ENCODE measurements around the gene CFL2.

The CFL2 gene

GRCh38 chr14:34710744-34711143 is 3.6 kb downstream of the CFL2 start:
- Histone ChIP-seq H3K4me3 (ENCODE audit: low read length) (no peak overlapping the region), H3K27me3 (ENCODE audit: low read depth, low read length) (0 out of 2 replicates have a peak, but pooled peaks cover 6% of the 10 kb centered on the region), H4K20me1 (ENCODE audit: insufficient read depth, low read length) (no peaks in the 10 kb centered on the region), H3K9ac (ENCODE audit: low read length) (no peak overlapping the region), H3K4me2 (ENCODE audit: low read length) (no peak overlapping the region), H3K36me3 (replicated peaks; ENCODE audit: low read depth, low read length) (peaks cover 12% of the 10 kb centered on the region), H3K27ac (ENCODE audit: low read length) (no peak overlapping the region), H3K9me3 (ENCODE audit: insufficient read depth, low read length) (no peaks in the 10 kb centered on the region), H2AFZ (ENCODE audit: low read depth, low read length) (no peak overlapping the region), H3K79me2 (ENCODE audit: low read length) (peaks cover 10% of the 10 kb centered on the region), H3K4me1 (ENCODE audit: low read length) (peaks cover 14% of the 10 kb centered on the region)
- TF ChIP-seq EZH2phosphoT487 (IDR thresholded peaks at IDR 0.05; ENCODE audit: low read depth) = no peak
- TF ChIP-seq, protein P1, sequence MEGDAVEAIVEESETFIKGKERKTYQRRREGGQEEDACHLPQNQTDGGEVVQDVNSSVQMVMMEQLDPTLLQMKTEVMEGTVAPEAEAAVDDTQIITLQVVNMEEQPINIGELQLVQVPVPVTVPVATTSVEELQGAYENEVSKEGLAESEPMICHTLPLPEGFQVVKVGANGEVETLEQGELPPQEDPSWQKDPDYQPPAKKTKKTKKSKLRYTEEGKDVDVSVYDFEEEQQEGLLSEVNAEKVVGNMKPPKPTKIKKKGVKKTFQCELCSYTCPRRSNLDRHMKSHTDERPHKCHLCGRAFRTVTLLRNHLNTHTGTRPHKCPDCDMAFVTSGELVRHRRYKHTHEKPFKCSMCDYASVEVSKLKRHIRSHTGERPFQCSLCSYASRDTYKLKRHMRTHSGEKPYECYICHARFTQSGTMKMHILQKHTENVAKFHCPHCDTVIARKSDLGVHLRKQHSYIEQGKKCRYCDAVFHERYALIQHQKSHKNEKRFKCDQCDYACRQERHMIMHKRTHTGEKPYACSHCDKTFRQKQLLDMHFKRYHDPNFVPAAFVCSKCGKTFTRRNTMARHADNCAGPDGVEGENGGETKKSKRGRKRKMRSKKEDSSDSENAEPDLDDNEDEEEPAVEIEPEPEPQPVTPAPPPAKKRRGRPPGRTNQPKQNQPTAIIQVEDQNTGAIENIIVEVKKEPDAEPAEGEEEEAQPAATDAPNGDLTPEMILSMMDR (IDR thresholded peaks at IDR 0.05; ENCODE audit: low read depth, low read length) = no peak

DNA sequence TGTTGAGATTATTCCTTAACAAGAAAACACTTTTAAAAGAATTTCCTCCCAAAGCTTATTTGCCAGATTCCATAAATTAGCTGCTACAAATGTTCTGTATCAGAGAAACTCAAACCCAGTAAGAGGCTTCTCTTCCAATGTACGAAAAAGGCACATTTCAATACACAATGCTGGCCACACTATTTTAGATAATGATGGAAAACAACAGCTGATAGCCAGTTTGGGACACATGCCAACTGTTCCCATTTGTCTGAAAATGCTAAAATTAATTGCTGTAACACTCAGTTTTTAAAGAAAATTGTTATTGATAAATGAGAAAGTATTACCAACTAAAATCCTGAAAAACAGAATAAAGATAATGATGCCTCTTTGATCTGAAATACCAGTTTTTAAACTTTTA is 4.4 kb downstream of the CFL2 start:
- peaks cover 8% of the 10 kb centered on the region for H3K4me1 ChIP-seq (ENCODE audit: low read length)
- H2AFZ ChIP-seq (ENCODE audit: low read depth, low read length) = no peak overlapping the region
- no peak for TF ChIP-seq EZH2phosphoT487 (IDR thresholded peaks at IDR 0.05; ENCODE audit: low read depth)
- TF ChIP-seq, protein P1 (IDR thresholded peaks at IDR 0.05; ENCODE audit: low read depth, low read length) = no peak
- no peak overlapping the region for H3K4me3 ChIP-seq (ENCODE audit: low read length)
- H3K27ac ChIP-seq (ENCODE audit: low read length) = no peak overlapping the region
- H3K9me3 ChIP-seq (ENCODE audit: insufficient read depth, low read length) = no peaks in the 10 kb centered on the region
- no peak overlapping the region for H3K9ac ChIP-seq (ENCODE audit: low read length)
- no peaks in the 10 kb centered on the region for H4K20me1 ChIP-seq (ENCODE audit: insufficient read depth, low read length)
- no peak overlapping the region for H3K4me2 ChIP-seq (ENCODE audit: low read length)
- H3K36me3 ChIP-seq (replicated peaks; ENCODE audit: low read depth, low read length) = peaks cover 12% of the 10 kb centered on the region
- H3K27me3 ChIP-seq (ENCODE audit: low read depth, low read length) = no peaks in the 10 kb centered on the region
- peaks cover 10% of the 10 kb centered on the region for H3K79me2 ChIP-seq (ENCODE audit: low read length)

DNA sequence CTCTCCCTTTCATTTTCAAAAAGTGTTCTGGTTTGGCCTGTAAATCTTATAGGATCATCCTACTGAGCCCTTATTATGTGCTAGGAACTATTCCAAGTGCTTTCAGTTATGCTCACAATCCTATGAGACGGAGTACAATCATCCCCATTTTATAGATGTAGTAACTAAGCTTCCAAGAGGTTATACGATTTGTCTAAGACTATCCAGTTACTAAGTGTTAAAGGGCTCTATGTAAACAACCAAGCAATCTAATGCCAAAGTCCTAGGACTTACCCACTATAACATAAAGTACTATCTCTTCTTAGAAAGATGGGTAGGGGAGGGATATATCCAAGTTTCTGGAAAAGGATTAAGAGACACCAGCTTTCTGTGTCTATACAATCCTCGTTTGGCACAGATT is 6.7 kb downstream of the CFL2 start:
- Histone ChIP-seq H3K36me3 (replicated peaks; ENCODE audit: low read depth, low read length) (peaks cover 12% of the 10 kb centered on the region), H4K20me1 (ENCODE audit: insufficient read depth, low read length) (no peaks in the 10 kb centered on the region), H3K9me3 (ENCODE audit: insufficient read depth, low read length) (no peaks in the 10 kb centered on the region), H3K79me2 (ENCODE audit: low read length) (no peaks in the 10 kb centered on the region; the same call in 1 of the 2 replicates), H3K4me2 (ENCODE audit: low read length) (no peak overlapping the region), H3K4me1 (ENCODE audit: low read length) (no peaks in the 10 kb centered on the region), H3K27ac (ENCODE audit: low read length) (no peak overlapping the region), H3K27me3 (ENCODE audit: low read depth, low read length) (no peaks in the 10 kb centered on the region), H2AFZ (ENCODE audit: low read depth, low read length) (no peak overlapping the region), H3K9ac (ENCODE audit: low read length) (no peak overlapping the region), H3K4me3 (ENCODE audit: low read length) (no peak overlapping the region)
- TF ChIP-seq, protein P1 (IDR thresholded peaks at IDR 0.05; ENCODE audit: low read depth, low read length) = no peak
- TF ChIP-seq EZH2phosphoT487 (IDR thresholded peaks at IDR 0.05; ENCODE audit: low read depth) = no peak

- H3K27ac ChIP-seq (ENCODE audit: low read length) = no peak overlapping the region
Measured at GRCh38 chr14:34701808-34702207, 12.6 kb downstream of the CFL2 start.

More at GRCh38 chr14:34701808-34702207, 12.6 kb downstream of the CFL2 start:
- Histone ChIP-seq H4K20me1 (ENCODE audit: insufficient read depth, low read length) (no peaks in the 10 kb centered on the region), H3K4me2 (ENCODE audit: low read length) (no peak overlapping the region), H3K36me3 (replicated peaks; ENCODE audit: low read depth, low read length) (no peaks in the 10 kb centered on the region), H3K79me2 (ENCODE audit: low read length) (no peaks in the 10 kb centered on the region), H3K9ac (ENCODE audit: low read length) (no peak overlapping the region), H3K4me3 (ENCODE audit: low read length) (no peak overlapping the region), H3K4me1 (ENCODE audit: low read length) (no peaks in the 10 kb centered on the region), H3K27me3 (ENCODE audit: low read depth, low read length) (no peaks in the 10 kb centered on the region), H2AFZ (ENCODE audit: low read depth, low read length) (no peak overlapping the region), H3K9me3 (ENCODE audit: insufficient read depth, low read length) (no peaks in the 10 kb centered on the region)
- no peak for TF ChIP-seq EZH2phosphoT487 (IDR thresholded peaks at IDR 0.05; ENCODE audit: low read depth)
- TF ChIP-seq, protein P1 (IDR thresholded peaks at IDR 0.05; ENCODE audit: low read depth, low read length) = no peak

All from OCI-LY3 (cell line).